HG03097 (cell line): ENCODE measurements around the gene CALCOCO1.
"Not testable (repeated sequence)": the region's sequence is repeated elsewhere in the genome, so short reads cannot be mapped to it uniquely, and the experiment has no call there.

Experiments
- ATAC-seq: cut with Tn5 transposase; IDR thresholded peaks from one replicate; pipeline ENCODE4 v1.9.1; 2021; ENCODE audit not compliant: unreplicated experiment, low FRiP score

Gene CALCOCO1

GRCh38 chr12:53727310-53728041 is at the start of gene CALCOCO1:
CALCOCO1 (minus strand) TSS chr12:53727452; CDS start chr12:53725242, 2,210 bp downstream.
- ATAC-seq = peak; percentile 98

GRCh38 chr12:53776872-53777271 is 49.6 kb upstream of the CALCOCO1 start:
- ATAC-seq = no peak

- no peak for ATAC-seq
These were observed 48.4 kb upstream of the CALCOCO1 start for GRCh38 chr12:53775478-53776145.

GRCh38 chr12:53770281-53770680 is 43.0 kb upstream of the CALCOCO1 start:
- no peak for ATAC-seq

GRCh38 chr12:53768976-53769375 is 41.7 kb upstream of the CALCOCO1 start:
- no peak for ATAC-seq

- no peak for ATAC-seq
These were observed 39.6 kb upstream of the CALCOCO1 start for GRCh38 chr12:53766881-53767280.

- no peak for ATAC-seq
These were observed 38.6 kb upstream of the CALCOCO1 start for GRCh38 chr12:53765891-53766290.

GRCh38 chr12:53764615-53765014 is 37.4 kb upstream of the CALCOCO1 start:
- no peak for ATAC-seq

GRCh38 chr12:53762793-53763192 is 35.5 kb upstream of the CALCOCO1 start:
- not testable (repeated sequence) for ATAC-seq

- no peak for ATAC-seq
These were observed 34.1 kb upstream of the CALCOCO1 start for GRCh38 chr12:53761306-53761705.

GRCh38 chr12:53759261-53759660 is 32.0 kb upstream of the CALCOCO1 start:
- no peak for ATAC-seq

- ATAC-seq = no peak
These were observed 31.5 kb upstream of the CALCOCO1 start for GRCh38 chr12:53758730-53759103.

- no peak for ATAC-seq
These were observed 31.0 kb upstream of the CALCOCO1 start for GRCh38 chr12:53758081-53758729.

GRCh38 chr12:53757101-53757770 is 30.0 kb upstream of the CALCOCO1 start:
- ATAC-seq = peak; percentile 64

- no peak for ATAC-seq
These were observed 29.2 kb upstream of the CALCOCO1 start for GRCh38 chr12:53756300-53757100.

- no peak for ATAC-seq
These were observed 28.6 kb upstream of the CALCOCO1 start for GRCh38 chr12:53755893-53756292.

GRCh38 chr12:53755451-53755891 is 28.2 kb upstream of the CALCOCO1 start:
- no peak for ATAC-seq

GRCh38 chr12:53754633-53755264 is 27.5 kb upstream of the CALCOCO1 start:
- no peak for ATAC-seq

GRCh38 chr12:53754188-53754585 is 26.9 kb upstream of the CALCOCO1 start:
- ATAC-seq = no peak

- ATAC-seq = no peak
These were observed 25.4 kb upstream of the CALCOCO1 start for GRCh38 chr12:53752621-53753020.
